Activated naive CD8-positive, alpha-beta T cell treated with anti-CD3 and anti-CD28 coated beads, Interleukin-2, amount 10 ng/mL, durations not matched to agents 7 days and 5 days (primary cell): ENCODE results near the gene UTP15. TPM values are rescaled to one million over a fixed set of nuclear protein-coding genes. Genes with fewer than 3 reads are reported as not detected.

Source experiments
- ATAC-seq: fragments of 150-1000 bp; cut with Tn5 transposase; one replicate; pipeline ENCODE4 v1.10.0; 2021; ENCODE audit warnings: low read depth, moderate library complexity
- POLR2A ChIA-PET: fragments of 350-600 bp; sonication (Branson Sonifier 250); formaldehyde crosslinking; loops from one replicate; lab custom pipeline; 2021; ENCODE audit warnings: antibody characterized with exemption; lab: Charles Lee
- DNase-seq: peaks from one replicate; pipeline ENCODE4 v3.0.0; 2021
- H3K27ac Mint-ChIP-seq: one replicate; pipeline ENCODE4 v1.8.0; 2022; ENCODE audit warnings: mild to moderate bottlenecking, mixed read lengths
- H3K27me3 Mint-ChIP-seq: one replicate; pipeline ENCODE4 v1.8.0; 2022; ENCODE audit warnings: mild to moderate bottlenecking, moderate library complexity, mixed read lengths
- H3K36me3 Mint-ChIP-seq: one replicate; pipeline ENCODE4 v1.8.0; 2021; ENCODE audit warnings: mild to moderate bottlenecking, mixed read lengths
- H3K4me1 Mint-ChIP-seq: one replicate; pipeline ENCODE4 v1.8.0; 2021; ENCODE audit warnings: mixed read lengths
- H3K4me3 Mint-ChIP-seq: one replicate; pipeline ENCODE4 v1.8.0; 2022; ENCODE audit warnings: mild to moderate bottlenecking, moderate library complexity, mixed read lengths
- H3K9me3 Mint-ChIP-seq: one replicate; pipeline ENCODE4 v1.8.0; 2021; ENCODE audit warnings: mixed read lengths
- total RNA-seq, 2 experiments: library from RNA; stranded (reverse); gene quantifications; one replicate each; pipeline ENCODE4 v1.2.3, GENCODE V29; 2021

UTP15 gene
- total RNA-seq: 10 to 100 TPM; 21.6 to 22.4 TPM

DNA sequence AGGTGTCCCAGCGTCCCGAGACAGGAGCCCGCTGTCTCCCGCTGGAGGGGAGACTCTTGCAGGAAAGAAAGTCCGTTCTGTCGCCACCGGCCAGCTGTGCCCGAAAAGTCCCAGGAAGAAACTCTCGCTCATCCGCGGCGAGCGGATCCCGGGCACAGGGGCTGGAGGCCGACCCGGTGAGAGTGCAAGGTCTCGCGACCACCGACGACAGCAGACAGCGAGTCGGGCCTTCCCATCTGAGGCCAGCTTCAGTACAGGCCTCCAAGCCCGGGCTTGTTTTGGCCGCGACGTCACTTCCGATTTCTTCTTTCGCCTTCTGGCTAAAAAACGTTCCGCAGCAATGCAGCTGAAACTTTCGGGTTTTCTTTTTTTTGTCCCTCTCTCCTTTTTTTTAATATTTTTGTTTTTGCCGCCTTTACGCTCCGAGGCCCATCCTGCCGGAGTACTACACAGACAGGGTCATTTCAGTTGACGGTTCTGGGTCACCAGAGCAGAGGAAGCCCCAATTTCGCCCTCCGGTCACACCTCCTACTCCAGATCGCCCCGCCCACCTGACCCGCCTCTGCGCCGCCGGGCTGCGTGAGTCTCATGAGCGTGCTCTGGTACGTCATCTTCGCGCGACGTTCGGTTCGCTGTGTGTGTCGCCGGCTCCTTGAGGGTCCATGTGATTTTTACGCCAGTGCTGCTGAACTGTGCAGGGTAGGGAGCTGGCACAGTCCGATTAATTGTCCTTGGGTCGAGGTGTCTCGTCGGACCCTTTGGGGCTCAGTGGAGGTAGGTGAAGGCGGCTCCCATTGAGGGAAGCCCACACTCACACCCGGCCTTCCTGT is at the start of gene UTP15, which contains the start of gene ANKRA2:
UTP15 (plus strand) TSS at position 605 of the 830 bp plus-strand sequence. CDS start 1,602 bp downstream, outside the sequence.
ANKRA2 (minus strand) TSS at position 501 of the 830 bp plus-strand sequence. CDS start 2,758 bp downstream, outside the sequence.
- POLR2A ChIA-PET: interaction anchor here (0.7 to 2.4 kb wide), 5 partner anchors 12 to 716 kb away, joined by 3 to 17 read pairs (median 3); partner anchors contain the start of gene BTF3
- H3K4me1 Mint-ChIP-seq: peaks cover 23% of the 10 kb centered on the region
- no peaks in the 10 kb centered on the region for H3K27me3 Mint-ChIP-seq
- peak within 1 kb of the TSS; percentile 89 for H3K4me3 Mint-ChIP-seq
- peak; percentile 98 for DNase-seq
- H3K27ac Mint-ChIP-seq: peak within 1 kb of the TSS; percentile 98
- peaks cover 12% of the 10 kb centered on the region for H3K36me3 Mint-ChIP-seq
- H3K9me3 Mint-ChIP-seq: no peaks in the 10 kb centered on the region
- peak; percentile 91 for ATAC-seq

DNA sequence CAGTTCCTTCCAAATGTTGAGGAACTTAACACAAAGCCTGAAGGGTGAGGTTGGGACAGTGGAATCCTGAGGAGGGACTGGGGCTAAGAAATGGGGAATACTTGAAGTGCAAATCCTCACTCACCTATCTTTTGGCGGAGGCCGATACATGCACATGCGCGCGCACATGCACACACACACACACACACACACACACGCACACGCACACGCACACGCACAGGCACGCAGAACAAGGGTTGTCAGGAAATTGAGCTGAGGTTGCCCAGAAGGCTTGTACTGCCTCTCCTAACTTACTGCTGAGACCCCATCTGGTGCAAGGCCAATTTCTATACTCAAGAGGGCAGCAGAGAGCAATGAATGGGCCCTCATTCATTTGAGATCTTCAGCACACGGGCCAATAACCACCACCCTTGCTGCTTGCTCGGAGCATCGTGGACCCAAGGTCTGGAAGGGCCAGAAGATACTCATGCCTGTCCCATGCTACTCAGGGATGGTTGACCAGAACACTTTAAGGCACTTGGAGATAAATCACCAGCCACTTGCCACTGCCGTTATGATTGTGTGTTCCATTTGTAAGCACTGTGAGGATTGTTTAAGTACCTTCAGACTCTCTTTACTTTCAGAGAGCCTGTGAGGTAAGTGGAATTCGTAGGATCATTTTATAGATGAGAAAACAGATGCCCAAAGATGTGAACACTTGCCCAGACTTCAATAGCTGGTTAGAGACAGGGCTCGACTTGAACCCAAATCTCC is 45.8 kb upstream of the UTP15 start:
- H3K9me3 Mint-ChIP-seq: no peaks in the 10 kb centered on the region

DNA sequence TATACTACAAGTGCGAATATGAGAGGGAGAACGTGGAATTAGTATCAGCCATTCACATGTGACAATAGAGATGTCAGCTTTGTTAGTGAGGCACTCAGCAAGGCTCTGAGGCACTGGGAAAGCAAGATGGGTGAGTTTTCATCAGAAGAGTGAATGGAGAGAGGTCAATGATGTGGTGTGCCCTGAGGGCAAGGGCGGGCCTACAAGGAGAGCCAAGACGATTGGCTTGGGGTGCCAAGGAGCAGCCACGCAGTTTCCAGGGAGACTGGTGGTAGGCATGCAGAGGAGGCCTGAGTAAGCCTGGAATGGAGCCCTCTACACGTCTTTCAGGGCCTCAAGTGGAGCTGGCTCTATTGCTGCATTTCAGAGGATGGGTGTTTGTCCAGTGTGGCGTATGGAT is 42.6 kb upstream of the UTP15 start:
- no peak overlapping the region for H3K4me3 Mint-ChIP-seq
- peaks cover 4% of the 10 kb centered on the region for H3K27me3 Mint-ChIP-seq
- POLR2A ChIA-PET: interaction anchor here (0.7 kb wide), 1 partner anchor 1704 kb away, joined by 3 read pairs; no protein-coding TSS in a partner anchor
- peaks cover 8% of the 10 kb centered on the region for H3K4me1 Mint-ChIP-seq
- H3K9me3 Mint-ChIP-seq: no peaks in the 10 kb centered on the region
- DNase-seq (no peak), ATAC-seq (no peak)
- no peak overlapping the region for H3K27ac Mint-ChIP-seq
- H3K36me3 Mint-ChIP-seq: no peaks in the 10 kb centered on the region

More for the DNA sequence above, 45.8 kb upstream of the UTP15 start:
- Mint-ChIP-seq H3K4me3 (peak overlapping the region; percentile 66), H3K27ac (peak overlapping the region; percentile 71), H3K4me1 (peaks cover 8% of the 10 kb centered on the region), H3K27me3 (no peaks in the 10 kb centered on the region), H3K36me3 (no peaks in the 10 kb centered on the region)
- peak; percentile 55 for DNase-seq
- POLR2A ChIA-PET: interaction anchor here (1.0 to 1.5 kb wide), 2 partner anchors 21 to 45 kb away, joined by 3 to 9 read pairs; partner anchors contain the start of genes ANKRA2 and BTF3
- ATAC-seq: peak; percentile 100

GRCh38 chr5:73523861-73524260 is 41.7 kb upstream of the UTP15 start:
- H3K27ac Mint-ChIP-seq: no peak overlapping the region
- no peak for ATAC-seq
- H3K4me3 Mint-ChIP-seq: no peak overlapping the region
- DNase-seq: no peak
- peaks cover 8% of the 10 kb centered on the region for H3K4me1 Mint-ChIP-seq
- no peaks in the 10 kb centered on the region for H3K9me3 Mint-ChIP-seq
- no peaks in the 10 kb centered on the region for H3K36me3 Mint-ChIP-seq
- H3K27me3 Mint-ChIP-seq: peaks cover 8% of the 10 kb centered on the region
- POLR2A ChIA-PET: no interaction called here

GRCh38 chr5:73525606-73526203 is 39.8 kb upstream of the UTP15 start:
- no peaks in the 10 kb centered on the region for H3K36me3 Mint-ChIP-seq
- POLR2A ChIA-PET: no interaction called here
- no peaks in the 10 kb centered on the region for H3K9me3 Mint-ChIP-seq
- no peak for ATAC-seq
- H3K4me3 Mint-ChIP-seq: no peak overlapping the region
- no peak overlapping the region for H3K27ac Mint-ChIP-seq
- DNase-seq: no peak
- peaks cover 17% of the 10 kb centered on the region for H3K27me3 Mint-ChIP-seq
- H3K4me1 Mint-ChIP-seq: no peaks in the 10 kb centered on the region

DNA sequence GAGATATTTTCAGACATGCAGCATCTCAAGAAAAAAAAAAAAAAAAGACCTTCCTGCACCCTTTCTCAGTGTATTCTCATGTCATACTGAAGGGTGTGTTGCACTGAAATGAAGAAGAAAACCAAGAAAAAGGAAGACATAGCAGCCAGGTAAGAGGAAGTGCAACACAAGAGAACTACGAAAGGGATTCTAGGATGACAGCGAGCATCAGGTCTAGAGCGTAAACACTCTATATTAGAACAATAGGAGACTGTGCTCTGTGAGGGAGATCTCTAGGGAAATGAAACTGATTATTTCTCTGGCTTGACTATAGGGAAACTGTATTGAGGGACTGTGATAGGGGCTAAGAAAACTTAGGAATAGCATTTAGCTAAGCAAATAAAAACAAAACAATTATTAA is 37.3 kb upstream of the UTP15 start:
- H3K4me3 Mint-ChIP-seq: no peak overlapping the region
- POLR2A ChIA-PET: no interaction called here
- DNase-seq (no peak), ATAC-seq (no peak)
- H3K36me3 Mint-ChIP-seq: no peaks in the 10 kb centered on the region
- no peak overlapping the region for H3K27ac Mint-ChIP-seq
- no peaks in the 10 kb centered on the region for H3K9me3 Mint-ChIP-seq
- no peaks in the 10 kb centered on the region for H3K4me1 Mint-ChIP-seq
- H3K27me3 Mint-ChIP-seq: peaks cover 26% of the 10 kb centered on the region

DNA sequence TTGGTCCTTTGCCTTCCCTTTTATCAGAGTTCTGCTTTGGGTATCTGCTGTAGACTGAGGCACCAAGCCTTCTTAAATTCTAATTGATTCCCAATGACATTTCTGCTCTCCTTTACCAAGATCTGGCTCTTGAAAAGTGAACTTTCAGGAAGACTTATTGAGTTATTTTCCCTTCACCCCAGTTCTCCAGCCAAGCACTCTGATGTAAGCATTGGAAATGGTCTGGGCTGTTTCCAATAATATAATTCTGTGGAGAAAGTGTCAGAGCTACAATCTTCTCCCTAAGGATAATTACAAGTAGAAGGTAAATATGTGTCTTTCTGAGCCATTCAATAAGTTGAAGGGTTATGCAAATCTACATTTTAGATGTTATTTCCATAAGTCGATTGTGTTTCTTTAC is 36.5 kb upstream of the UTP15 start:
- no peak for ATAC-seq
- Mint-ChIP-seq H3K4me1 (no peaks in the 10 kb centered on the region), H3K4me3 (no peak overlapping the region), H3K36me3 (no peaks in the 10 kb centered on the region), H3K9me3 (no peaks in the 10 kb centered on the region), H3K27ac (no peak overlapping the region), H3K27me3 (peaks cover 32% of the 10 kb centered on the region)
- POLR2A ChIA-PET: no interaction called here
- DNase-seq: no peak

- H3K9me3 Mint-ChIP-seq: no peaks in the 10 kb centered on the region
- H3K4me1 Mint-ChIP-seq: no peaks in the 10 kb centered on the region
- H3K27ac Mint-ChIP-seq: no peak overlapping the region
- ATAC-seq (no peak), DNase-seq (no peak)
- no peak overlapping the region for H3K4me3 Mint-ChIP-seq
- H3K36me3 Mint-ChIP-seq: no peaks in the 10 kb centered on the region
- POLR2A ChIA-PET: no interaction called here
- peaks cover 40% of the 10 kb centered on the region for H3K27me3 Mint-ChIP-seq
These were observed 34.2 kb upstream of the UTP15 start for GRCh38 chr5:73531356-73531755.

DNA sequence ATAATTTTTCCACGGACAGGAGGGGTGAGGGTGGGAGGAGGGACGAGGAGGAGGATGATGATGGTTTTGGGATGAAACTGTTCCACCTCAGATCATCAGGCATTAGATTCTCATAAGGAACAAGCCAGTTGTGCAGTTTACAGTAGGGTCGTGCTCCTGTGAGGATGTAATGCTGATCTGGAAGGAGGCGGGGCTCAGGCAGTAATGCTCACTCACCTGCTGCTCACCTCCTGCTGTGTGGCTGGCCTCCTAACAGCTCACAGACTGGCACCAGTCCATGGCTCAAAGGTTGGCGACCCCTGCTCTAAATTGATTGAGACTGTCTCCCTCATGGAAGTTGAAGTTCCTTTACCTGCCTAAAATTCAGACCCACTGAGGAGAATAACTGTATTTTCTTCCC is 33.3 kb upstream of the UTP15 start:
- Mint-ChIP-seq H3K9me3 (no peaks in the 10 kb centered on the region), H3K4me3 (no peak overlapping the region), H3K4me1 (no peaks in the 10 kb centered on the region), H3K27me3 (peaks cover 40% of the 10 kb centered on the region), H3K27ac (no peak overlapping the region), H3K36me3 (no peaks in the 10 kb centered on the region)
- DNase-seq (no peak), ATAC-seq (no peak)
- POLR2A ChIA-PET: no interaction called here

DNA sequence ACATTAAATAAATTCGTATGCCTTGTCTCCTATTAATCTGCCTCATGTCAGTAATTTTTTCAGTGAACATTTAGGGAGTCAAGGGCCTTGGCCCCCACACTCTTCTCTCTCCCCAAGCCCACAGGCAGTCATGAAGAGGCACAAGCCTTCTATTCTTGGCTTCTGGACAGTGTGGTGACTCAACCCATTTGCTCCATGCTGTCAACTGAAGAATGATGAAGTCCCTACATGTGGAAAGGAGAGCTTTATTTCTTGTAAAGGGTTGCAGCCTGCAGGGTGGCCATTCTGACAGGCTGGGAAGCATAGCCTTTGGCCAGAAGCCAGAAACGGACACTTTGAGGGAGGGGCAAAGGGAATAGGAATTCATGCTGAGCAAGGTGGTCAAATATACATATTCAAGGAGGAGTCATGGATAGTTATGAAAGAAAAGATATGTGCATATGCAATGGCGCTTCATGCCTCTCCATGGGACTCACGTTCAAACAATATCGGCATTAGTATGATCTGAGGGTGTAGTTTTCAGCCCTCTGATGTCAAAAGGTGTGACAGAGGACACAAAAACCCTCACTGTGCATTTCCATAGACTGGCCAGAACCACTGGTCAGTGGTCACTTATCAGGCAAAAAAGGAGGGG is 31.4 kb upstream of the UTP15 start:
- H3K27ac Mint-ChIP-seq: no peak overlapping the region
- ATAC-seq (no peak), DNase-seq (no peak)
- H3K27me3 Mint-ChIP-seq: peaks cover 32% of the 10 kb centered on the region
- no peak overlapping the region for H3K4me3 Mint-ChIP-seq
- H3K36me3 Mint-ChIP-seq: no peaks in the 10 kb centered on the region
- H3K4me1 Mint-ChIP-seq: no peaks in the 10 kb centered on the region
- no peaks in the 10 kb centered on the region for H3K9me3 Mint-ChIP-seq
- POLR2A ChIA-PET: no interaction called here

DNA sequence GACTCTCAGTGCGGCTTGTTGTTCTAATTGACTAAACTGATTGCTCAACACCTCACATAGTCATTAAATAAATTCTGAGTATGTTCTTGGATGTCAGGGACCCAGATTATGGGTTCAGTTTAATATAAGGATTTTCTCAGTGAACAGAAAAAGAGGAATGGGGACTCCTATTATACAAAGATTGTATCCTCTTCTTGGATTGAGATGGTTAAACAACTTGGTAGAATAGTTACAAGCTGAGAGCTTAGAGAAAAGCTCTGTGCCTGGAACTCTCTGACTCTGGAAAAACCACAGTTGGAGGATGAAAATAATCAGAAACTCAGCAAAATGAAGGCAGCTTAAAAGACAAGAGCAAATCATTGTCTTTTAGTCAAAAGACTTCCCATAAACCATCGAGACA is 30.6 kb upstream of the UTP15 start:
- Mint-ChIP-seq H3K4me3 (no peak overlapping the region), H3K27me3 (peaks cover 35% of the 10 kb centered on the region), H3K4me1 (no peaks in the 10 kb centered on the region), H3K36me3 (no peaks in the 10 kb centered on the region), H3K27ac (no peak overlapping the region), H3K9me3 (no peaks in the 10 kb centered on the region)
- DNase-seq (no peak), ATAC-seq (no peak)
- POLR2A ChIA-PET: no interaction called here

DNA sequence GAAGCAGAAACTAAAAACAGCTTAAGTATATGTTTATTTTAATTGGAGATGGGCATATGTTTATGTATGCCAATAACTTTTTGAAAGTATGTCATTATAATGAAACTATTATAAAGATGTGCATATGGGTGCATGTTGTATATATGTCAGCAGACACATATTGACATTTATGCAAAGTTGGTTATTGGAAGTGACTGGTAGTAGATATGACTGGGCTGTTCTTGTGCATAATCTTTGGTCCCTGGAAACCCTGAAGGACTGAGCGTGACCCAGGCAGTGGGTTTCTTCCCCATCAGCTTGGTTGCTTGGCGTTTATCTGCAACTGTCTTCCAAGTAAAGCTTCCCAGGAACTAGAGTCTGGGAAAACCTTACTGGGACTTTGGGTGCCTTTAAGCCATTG is 25.8 kb upstream of the UTP15 start:
- POLR2A ChIA-PET: no interaction called here
- no peak for DNase-seq
- no peaks in the 10 kb centered on the region for H3K9me3 Mint-ChIP-seq
- H3K27me3 Mint-ChIP-seq: peaks cover 32% of the 10 kb centered on the region
- no peaks in the 10 kb centered on the region for H3K36me3 Mint-ChIP-seq
- H3K4me1 Mint-ChIP-seq: peaks cover 2% of the 10 kb centered on the region
- H3K4me3 Mint-ChIP-seq: no peak overlapping the region
- no peak for ATAC-seq
- H3K27ac Mint-ChIP-seq: no peak overlapping the region

- Mint-ChIP-seq H3K4me3 (no peak overlapping the region), H3K27ac (no peak overlapping the region), H3K36me3 (no peaks in the 10 kb centered on the region), H3K9me3 (no peaks in the 10 kb centered on the region), H3K27me3 (peaks cover 31% of the 10 kb centered on the region), H3K4me1 (peaks cover 2% of the 10 kb centered on the region)
- DNase-seq (no peak), ATAC-seq (no peak)
- POLR2A ChIA-PET: no interaction called here
These were observed 25.4 kb upstream of the UTP15 start for GRCh38 chr5:73540192-73540591.
